K562 (cell line): ENCODE results near the gene TAF12. TPM values are rescaled to one million over a fixed set of nuclear protein-coding genes. Genes with fewer than 3 reads are reported as not detected.

ENCODE experiments used
- BMI1 ChIP-seq: fragments of 150-350 bp; IDR thresholded peaks from 2 replicates; pipeline ENCODE4 v1.6.1; 2014; ENCODE audit warnings: low read length
- CBX2 ChIP-seq: fragments of 200-600 bp; sonication (generic); IDR thresholded peaks from one replicate; pipeline ENCODE4 v1.6.1; 2012; ENCODE audit warnings: mild to moderate bottlenecking, low read length, inconsistent platforms; ENCODE audit not compliant: insufficient read depth, poor library complexity, severe bottlenecking
- CEBPB ChIP-seq: fragments of 450-650 bp; IDR thresholded peaks from 2 replicates; pipeline ENCODE4 v1.6.1; 2016; ENCODE audit warnings: missing genetic modification characterization, missing compliant biosample characterization
- ETV5 ChIP-seq: sonication (generic); formaldehyde crosslinking; IDR thresholded peaks from 2 replicates; pipeline ENCODE4 v1.4.0; 2020; ENCODE audit warnings: low read depth, mild to moderate bottlenecking, missing genetic modification reagents
- JUNB ChIP-seq: fragments of 450-650 bp; formaldehyde crosslinking; conservative IDR thresholded peaks from 2 replicates; pipeline ENCODE4 v1.4.0; 2020; ENCODE audit warnings: mild to moderate bottlenecking
- KLF16 ChIP-seq: IDR thresholded peaks from 2 replicates; pipeline ENCODE4 v1.6.1; 2016; ENCODE audit warnings: antibody characterized with exemption
- MEF2A ChIP-seq: IDR thresholded peaks from 2 replicates; pipeline ENCODE4 v1.6.1; 2011; ENCODE audit warnings: low read depth, mild to moderate bottlenecking, low read length, moderate library complexity; ENCODE audit not compliant: control insufficient read depth
- PHB2 ChIP-seq: fragments of 450-650 bp; IDR thresholded peaks from 2 replicates; pipeline ENCODE4 v1.6.1; 2017; ENCODE audit warnings: low read depth
- RAD21 ChIP-seq, 2 experiments: fragments of 250-450 bp in 1 of 2; fragments of 450-650 bp in 1 of 2; sonication (Bioruptor Pico) in 1 of 2; formaldehyde crosslinking in 1 of 2; IDR thresholded peaks in 1 of 2; conservative IDR thresholded peaks in 1 of 2; 2 replicates each; pipeline versions ENCODE4 v1.4.0 to v1.8.0; 2020 to 2022; ENCODE audit warnings: mild to moderate bottlenecking in 2 of 2, moderate library complexity in 1 of 2
- ZC3H8 ChIP-seq: fragments of 450-650 bp; IDR thresholded peaks from 2 replicates; pipeline ENCODE4 v1.6.1; 2017
- ZNF79 ChIP-seq: fragments of 250-450 bp; sonication (Bioruptor Pico); IDR thresholded peaks from 2 replicates; pipeline ENCODE4 v1.4.0; 2020; ENCODE audit warnings: low read depth, mild to moderate bottlenecking, moderate library complexity
- polyA plus RNA-seq, 8 experiments: library from polyadenylated mRNA; depleted of rRNA in 4 of 8; stranded (reverse) in 5 of 8; unstranded in 3 of 8; fragments of >200 nt; fragmentation: Nextera tagmentation in 2 of 8; fragmentation: Illumina TruSeq in 1 of 8; extraction: Ambion mirVana in 2 of 8; extraction: Trizol in 1 of 8; gene quantifications; 2 replicates each; pipeline versions ENCODE4 v1.2.1 to v1.2.3, GENCODE V29; 2011 to 2014; ENCODE audit warnings: inconsistent platforms in 1 of 8, missing spikeins in 1 of 8
- total RNA-seq, 7 experiments: library from RNA; depleted of rRNA in 6 of 7; stranded (reverse); fragments of >200 nt in 6 of 7; fragmentation: Illumina TruSeq in 2 of 7; extraction: Trizol in 2 of 7; gene quantifications; 2 replicates each; pipeline versions ENCODE4 v1.2.1 to v1.2.3, GENCODE V29; 2011 to 2021; ENCODE audit warnings: low replicate concordance in 1 of 7
- TF ChIP-seq, protein P1 (sequence below): fragments of 450-650 bp; IDR thresholded peaks from 2 replicates; pipeline ENCODE4 v1.6.1; 2016; ENCODE audit warnings: mild to moderate bottlenecking, moderate library complexity
- TF ChIP-seq, protein P2 (sequence below): fragments of 250-450 bp; sonication (Bioruptor Pico); IDR thresholded peaks from 2 replicates; pipeline ENCODE4 v1.6.1; 2021; ENCODE audit warnings: mild to moderate bottlenecking
- TF ChIP-seq, protein P3 (sequence below): fragments of 150-350 bp; IDR thresholded peaks from 2 replicates; pipeline ENCODE4 v1.6.1; 2014; ENCODE audit warnings: low read depth, mild to moderate bottlenecking, low read length, borderline replicate concordance

TAF12 gene
- total and polyA plus RNA-seq, 9 of the 15 experiments (the other 6 are each of a cell fraction or from before 2014, with no cell fraction given), result 31.6 to 89.0 (median 50.5) TPM

DNA sequence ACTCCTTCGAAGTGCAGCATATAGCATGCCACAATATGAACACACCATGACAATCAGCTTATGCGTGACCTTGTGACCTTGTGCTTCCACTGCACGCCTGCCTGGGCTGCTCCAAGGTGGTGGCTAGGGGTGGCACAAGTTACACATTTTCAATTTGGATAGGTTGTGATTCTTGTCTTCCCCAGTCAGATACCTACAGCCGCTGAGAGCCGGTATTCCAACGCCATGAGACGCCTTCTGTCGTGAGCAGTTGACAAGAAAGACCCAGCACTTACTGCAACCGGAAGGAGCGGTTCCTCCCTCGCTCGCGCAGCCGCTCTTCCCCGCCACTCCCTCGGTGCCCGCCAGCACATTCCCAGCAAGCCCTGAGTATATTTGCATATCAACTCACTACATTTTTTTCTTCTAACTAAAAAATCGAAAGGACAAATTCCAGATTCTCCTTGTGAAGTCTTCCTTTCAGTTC lies 5.2 kb upstream of the TAF12 start (continued):
- TF ChIP-seq, protein P1, sequence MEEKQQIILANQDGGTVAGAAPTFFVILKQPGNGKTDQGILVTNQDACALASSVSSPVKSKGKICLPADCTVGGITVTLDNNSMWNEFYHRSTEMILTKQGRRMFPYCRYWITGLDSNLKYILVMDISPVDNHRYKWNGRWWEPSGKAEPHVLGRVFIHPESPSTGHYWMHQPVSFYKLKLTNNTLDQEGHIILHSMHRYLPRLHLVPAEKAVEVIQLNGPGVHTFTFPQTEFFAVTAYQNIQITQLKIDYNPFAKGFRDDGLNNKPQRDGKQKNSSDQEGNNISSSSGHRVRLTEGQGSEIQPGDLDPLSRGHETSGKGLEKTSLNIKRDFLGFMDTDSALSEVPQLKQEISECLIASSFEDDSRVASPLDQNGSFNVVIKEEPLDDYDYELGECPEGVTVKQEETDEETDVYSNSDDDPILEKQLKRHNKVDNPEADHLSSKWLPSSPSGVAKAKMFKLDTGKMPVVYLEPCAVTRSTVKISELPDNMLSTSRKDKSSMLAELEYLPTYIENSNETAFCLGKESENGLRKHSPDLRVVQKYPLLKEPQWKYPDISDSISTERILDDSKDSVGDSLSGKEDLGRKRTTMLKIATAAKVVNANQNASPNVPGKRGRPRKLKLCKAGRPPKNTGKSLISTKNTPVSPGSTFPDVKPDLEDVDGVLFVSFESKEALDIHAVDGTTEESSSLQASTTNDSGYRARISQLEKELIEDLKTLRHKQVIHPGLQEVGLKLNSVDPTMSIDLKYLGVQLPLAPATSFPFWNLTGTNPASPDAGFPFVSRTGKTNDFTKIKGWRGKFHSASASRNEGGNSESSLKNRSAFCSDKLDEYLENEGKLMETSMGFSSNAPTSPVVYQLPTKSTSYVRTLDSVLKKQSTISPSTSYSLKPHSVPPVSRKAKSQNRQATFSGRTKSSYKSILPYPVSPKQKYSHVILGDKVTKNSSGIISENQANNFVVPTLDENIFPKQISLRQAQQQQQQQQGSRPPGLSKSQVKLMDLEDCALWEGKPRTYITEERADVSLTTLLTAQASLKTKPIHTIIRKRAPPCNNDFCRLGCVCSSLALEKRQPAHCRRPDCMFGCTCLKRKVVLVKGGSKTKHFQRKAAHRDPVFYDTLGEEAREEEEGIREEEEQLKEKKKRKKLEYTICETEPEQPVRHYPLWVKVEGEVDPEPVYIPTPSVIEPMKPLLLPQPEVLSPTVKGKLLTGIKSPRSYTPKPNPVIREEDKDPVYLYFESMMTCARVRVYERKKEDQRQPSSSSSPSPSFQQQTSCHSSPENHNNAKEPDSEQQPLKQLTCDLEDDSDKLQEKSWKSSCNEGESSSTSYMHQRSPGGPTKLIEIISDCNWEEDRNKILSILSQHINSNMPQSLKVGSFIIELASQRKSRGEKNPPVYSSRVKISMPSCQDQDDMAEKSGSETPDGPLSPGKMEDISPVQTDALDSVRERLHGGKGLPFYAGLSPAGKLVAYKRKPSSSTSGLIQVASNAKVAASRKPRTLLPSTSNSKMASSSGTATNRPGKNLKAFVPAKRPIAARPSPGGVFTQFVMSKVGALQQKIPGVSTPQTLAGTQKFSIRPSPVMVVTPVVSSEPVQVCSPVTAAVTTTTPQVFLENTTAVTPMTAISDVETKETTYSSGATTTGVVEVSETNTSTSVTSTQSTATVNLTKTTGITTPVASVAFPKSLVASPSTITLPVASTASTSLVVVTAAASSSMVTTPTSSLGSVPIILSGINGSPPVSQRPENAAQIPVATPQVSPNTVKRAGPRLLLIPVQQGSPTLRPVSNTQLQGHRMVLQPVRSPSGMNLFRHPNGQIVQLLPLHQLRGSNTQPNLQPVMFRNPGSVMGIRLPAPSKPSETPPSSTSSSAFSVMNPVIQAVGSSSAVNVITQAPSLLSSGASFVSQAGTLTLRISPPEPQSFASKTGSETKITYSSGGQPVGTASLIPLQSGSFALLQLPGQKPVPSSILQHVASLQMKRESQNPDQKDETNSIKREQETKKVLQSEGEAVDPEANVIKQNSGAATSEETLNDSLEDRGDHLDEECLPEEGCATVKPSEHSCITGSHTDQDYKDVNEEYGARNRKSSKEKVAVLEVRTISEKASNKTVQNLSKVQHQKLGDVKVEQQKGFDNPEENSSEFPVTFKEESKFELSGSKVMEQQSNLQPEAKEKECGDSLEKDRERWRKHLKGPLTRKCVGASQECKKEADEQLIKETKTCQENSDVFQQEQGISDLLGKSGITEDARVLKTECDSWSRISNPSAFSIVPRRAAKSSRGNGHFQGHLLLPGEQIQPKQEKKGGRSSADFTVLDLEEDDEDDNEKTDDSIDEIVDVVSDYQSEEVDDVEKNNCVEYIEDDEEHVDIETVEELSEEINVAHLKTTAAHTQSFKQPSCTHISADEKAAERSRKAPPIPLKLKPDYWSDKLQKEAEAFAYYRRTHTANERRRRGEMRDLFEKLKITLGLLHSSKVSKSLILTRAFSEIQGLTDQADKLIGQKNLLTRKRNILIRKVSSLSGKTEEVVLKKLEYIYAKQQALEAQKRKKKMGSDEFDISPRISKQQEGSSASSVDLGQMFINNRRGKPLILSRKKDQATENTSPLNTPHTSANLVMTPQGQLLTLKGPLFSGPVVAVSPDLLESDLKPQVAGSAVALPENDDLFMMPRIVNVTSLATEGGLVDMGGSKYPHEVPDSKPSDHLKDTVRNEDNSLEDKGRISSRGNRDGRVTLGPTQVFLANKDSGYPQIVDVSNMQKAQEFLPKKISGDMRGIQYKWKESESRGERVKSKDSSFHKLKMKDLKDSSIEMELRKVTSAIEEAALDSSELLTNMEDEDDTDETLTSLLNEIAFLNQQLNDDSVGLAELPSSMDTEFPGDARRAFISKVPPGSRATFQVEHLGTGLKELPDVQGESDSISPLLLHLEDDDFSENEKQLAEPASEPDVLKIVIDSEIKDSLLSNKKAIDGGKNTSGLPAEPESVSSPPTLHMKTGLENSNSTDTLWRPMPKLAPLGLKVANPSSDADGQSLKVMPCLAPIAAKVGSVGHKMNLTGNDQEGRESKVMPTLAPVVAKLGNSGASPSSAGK, result peak; percentile 99
- peak; percentile 98 for TF ChIP-seq ETV5 (CRISPR knock-in tag)
- TF ChIP-seq ZNF79 (CRISPR knock-in tag), result 0 out of 2 replicates have a peak, but pooled peaks have one; percentile 13
- TF ChIP-seq JUNB (CRISPR knock-in tag), result no peak
- no peak for TF ChIP-seq CBX2
- no peak for TF ChIP-seq KLF16
- TF ChIP-seq PHB2, result no peak
- TF ChIP-seq RAD21 (CRISPR knock-in tag; conservative IDR thresholded peaks at IDR 0.05 in 1 of 2, IDR thresholded peaks at IDR 0.05 in 1 of 2), result no peak
- TF ChIP-seq, protein P2, sequence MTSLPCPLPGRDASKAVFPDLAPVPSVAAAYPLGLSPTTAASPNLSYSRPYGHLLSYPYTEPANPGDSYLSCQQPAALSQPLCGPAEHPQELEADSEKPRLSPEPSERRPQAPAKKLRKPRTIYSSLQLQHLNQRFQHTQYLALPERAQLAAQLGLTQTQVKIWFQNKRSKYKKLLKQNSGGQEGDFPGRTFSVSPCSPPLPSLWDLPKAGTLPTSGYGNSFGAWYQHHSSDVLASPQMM (CRISPR knock-in tag), result no peak
- no peak; the same call in 1 of the 2 replicates for TF ChIP-seq ZC3H8
- TF ChIP-seq, protein P3, sequence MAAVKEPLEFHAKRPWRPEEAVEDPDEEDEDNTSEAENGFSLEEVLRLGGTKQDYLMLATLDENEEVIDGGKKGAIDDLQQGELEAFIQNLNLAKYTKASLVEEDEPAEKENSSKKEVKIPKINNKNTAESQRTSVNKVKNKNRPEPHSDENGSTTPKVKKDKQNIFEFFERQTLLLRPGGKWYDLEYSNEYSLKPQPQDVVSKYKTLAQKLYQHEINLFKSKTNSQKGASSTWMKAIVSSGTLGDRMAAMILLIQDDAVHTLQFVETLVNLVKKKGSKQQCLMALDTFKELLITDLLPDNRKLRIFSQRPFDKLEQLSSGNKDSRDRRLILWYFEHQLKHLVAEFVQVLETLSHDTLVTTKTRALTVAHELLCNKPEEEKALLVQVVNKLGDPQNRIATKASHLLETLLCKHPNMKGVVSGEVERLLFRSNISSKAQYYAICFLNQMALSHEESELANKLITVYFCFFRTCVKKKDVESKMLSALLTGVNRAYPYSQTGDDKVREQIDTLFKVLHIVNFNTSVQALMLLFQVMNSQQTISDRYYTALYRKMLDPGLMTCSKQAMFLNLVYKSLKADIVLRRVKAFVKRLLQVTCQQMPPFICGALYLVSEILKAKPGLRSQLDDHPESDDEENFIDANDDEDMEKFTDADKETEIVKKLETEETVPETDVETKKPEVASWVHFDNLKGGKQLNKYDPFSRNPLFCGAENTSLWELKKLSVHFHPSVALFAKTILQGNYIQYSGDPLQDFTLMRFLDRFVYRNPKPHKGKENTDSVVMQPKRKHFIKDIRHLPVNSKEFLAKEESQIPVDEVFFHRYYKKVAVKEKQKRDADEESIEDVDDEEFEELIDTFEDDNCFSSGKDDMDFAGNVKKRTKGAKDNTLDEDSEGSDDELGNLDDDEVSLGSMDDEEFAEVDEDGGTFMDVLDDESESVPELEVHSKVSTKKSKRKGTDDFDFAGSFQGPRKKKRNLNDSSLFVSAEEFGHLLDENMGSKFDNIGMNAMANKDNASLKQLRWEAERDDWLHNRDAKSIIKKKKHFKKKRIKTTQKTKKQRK, result no peak
- no peak for TF ChIP-seq CEBPB (tag)
- TF ChIP-seq MEF2A, result no peak
- no peak for TF ChIP-seq BMI1
